Measurements from ENCODE around the gene MAPK11.

The MAPK11 gene

DNA sequence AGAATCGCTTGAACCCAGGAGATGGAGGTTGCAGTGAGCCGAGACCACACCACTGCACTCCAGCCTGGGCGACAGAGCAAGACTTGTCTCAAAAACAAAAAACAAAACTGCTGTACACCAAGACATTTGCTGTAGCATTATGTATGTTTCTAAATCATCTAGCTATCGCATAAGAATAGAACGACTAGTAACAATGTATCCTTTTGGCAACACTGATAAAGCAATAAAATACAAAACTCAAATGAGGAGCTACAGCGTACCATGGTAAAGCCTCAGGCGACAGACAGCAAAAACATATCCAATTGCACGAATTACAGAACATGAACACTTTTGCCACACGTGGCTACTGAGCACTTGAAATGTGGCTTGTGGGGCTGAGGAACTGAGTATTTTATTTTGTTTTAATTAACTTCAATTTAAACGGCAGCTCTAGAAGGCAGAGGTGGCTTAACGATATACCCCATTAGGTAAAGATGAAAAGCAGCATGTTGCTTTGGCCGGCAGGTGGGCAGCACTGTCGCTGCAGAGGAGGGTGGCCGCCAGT is 27.7 kb downstream of the MAPK11 start:
- H3K4me3 ChIP-seq = peak overlapping the region; percentile 54 to 92 (median 69)
- H3K27ac ChIP-seq = peak overlapping the region in 5 of 21 experiments; percentile 16 to 96 (median 58)

DNA sequence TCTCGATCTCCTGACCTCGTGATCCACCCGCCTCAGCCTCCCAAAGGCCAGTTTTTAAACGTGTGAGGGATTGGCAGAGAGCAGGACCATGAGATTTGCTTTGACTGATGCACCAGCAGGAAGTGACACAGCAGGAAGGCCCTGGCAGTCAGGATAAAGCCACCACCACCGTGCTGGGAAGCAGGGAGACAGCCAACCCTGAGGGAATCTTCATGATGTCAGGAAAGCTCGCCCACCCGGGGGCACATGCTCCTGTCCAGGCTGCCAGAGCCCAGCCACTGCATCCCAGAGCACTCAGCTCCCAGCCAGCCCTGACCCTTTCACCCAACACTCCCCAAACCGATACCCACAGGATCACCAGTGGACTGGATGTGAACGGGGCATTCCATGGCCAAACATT is 31.4 kb downstream of the MAPK11 start:
- no peak overlapping the region for H3K27ac ChIP-seq
- no peak overlapping the region for H3K4me3 ChIP-seq

DNA sequence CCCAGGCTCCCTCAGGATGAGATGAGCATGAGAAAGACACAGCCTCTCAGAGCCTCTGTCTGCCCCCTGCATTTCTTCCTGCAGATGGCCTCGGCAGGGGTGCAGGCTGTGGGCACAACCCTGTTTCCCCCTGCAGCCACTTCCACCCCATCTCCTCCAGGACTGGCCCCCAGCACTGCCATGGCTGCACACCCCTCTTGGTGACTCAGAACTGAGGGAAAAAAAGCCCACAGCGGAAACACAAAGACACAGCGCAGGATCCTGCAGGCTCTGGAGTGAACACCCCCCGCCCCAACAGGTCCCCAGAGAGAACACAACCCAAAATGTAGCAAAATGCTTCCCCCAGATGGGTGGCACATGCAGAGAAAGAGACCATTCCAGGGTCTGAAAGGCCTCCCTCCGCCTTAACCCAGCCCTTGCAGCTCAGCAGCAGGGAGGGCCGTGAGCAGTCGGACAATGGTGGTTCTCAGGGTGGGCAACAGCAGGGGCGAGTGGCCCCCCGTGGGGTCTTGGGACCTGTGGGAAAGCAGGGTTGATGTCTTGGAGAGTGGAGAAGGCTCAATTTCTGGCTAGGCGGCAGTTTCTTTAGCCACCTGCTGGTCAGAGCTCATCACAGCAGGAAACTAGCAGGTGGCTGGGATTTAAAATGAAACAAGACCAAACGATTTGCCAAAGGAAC is 33.3 kb downstream of the MAPK11 start:
- Histone ChIP-seq H3K4me3 (no peak overlapping the region), H3K27ac (no peak overlapping the region)

DNA sequence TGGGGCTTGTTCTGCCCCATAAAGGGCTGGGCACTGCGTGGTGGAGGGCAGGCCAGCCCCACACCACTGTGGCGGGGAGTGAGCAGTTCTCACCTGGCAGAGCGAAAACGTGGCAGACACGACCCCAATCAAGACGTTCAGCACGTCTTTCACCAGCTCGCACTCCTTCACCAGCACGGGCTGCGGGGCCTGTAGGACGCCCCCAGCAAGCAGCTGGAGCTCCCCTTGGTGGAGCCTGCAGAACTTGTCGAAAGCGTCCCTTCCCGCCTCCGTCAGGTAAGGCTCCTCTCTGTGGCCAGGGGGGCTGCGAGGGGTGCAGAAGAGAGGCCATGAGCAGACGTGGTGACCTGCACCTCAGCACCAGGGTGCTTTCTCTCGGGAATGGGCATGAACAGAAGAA is 37.0 kb downstream of the MAPK11 start:
- Histone ChIP-seq H3K27ac (no peak overlapping the region), H3K4me3 (no peak overlapping the region)

DNA sequence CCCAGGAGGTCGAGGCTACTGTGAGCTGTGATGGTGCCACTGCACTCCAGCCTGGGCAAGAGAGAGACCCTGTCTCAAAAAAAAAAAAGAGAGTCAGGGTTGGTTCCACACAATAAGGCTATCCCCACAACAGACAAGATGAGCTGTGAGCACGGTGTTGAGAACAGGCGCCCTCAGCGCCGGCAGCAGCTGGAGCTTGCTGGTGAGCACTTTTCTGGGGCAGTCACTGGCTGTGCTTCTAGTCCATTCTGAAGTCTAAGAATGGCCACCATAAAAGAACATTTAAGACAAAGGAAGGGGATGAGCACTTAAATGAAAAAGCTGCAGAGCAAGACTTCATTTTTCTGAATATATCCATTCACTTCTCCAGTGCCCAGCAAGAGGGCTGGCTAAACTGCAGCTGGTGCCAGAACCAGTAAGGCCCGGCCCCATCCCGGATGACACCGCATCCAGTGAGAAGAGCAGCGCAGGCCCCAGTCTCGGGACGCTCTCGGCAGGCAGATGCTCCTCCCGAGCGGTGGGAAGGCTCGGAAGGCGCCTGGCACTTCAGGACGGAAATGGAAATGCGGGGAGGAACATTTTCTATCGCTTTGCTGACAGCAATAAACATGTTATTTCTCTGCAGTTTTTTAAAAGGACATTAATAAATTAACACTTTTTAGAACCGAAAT is 37.6 kb downstream of the MAPK11 start:
- H3K4me3 ChIP-seq = no peak overlapping the region
- no peak overlapping the region for H3K27ac ChIP-seq

DNA sequence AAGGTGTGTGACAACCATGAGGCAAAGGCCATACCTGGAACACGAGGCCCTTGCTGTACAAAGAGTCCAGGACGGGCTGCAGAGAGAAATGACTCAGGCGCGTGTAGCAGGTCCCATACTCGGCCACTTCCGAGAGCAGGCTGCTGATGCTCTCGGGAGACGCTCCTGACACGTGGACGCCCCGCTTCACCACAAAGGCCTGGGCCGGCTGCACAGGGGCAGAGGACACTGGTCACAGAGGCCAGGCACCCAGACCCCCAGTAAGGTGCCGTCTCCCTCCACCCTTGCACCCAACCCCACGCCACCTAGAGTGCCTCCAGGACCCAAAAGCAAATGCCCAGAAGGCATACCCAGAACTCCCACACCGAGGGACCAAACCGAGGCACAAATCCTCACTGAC is 40.8 kb downstream of the MAPK11 start:
- Histone ChIP-seq H3K4me3 (no peak overlapping the region), H3K27ac (no peak overlapping the region)

DNA sequence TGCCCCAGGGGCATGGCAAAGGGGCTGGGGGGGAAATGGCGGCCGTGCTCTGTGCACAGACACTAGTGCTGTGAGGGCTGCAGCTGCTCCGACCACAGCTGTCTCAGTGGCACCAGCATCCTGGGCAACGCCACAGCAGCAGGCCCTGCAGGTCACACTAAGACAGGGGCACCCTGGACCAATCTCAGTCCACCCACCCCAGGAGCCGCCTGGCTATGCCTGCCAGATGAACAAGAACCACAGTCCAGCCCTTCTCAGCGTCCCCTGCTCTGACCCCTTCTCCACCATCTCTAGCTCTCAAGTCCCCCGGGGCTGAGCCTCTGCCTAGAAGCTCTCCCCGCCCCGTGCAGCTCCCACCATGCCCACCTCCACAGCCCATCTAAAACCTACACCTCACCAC is 41.8 kb downstream of the MAPK11 start:
- H3K27ac ChIP-seq = no peak overlapping the region
- H3K4me3 ChIP-seq = no peak overlapping the region

DNA sequence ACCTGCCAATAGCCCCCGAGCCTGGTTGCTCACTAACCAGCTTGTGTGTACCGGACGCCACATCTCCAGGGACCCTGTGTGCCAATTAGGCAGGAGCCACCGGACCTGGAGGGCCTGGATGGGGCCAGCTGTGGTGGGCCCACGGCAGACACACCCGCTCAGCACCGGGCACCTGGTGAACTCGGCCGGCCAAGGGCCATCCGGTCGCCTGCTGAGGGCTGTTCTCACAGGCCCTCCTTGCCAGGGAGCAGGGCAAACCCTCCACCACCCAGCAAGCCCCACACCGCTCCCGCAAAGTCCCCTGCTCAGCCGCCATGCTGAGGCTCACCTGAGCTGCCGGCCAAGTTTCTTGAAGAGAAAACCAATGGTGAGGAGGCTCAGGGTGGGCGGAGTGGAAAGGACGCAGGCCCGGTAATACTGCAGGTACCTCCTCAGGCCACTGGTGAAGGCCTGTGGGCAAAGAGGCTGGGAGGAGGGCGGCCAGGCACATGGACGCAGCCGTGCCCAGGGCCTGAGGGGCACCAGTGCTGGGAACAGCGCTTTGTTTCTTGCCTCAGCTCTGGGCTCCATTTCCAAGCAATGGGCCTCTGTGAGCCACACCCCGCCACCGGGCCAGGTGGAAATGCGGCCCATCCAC is 42.5 kb downstream of the MAPK11 start:
- no peak overlapping the region for H3K27ac ChIP-seq
- no peak overlapping the region for H3K4me3 ChIP-seq

DNA sequence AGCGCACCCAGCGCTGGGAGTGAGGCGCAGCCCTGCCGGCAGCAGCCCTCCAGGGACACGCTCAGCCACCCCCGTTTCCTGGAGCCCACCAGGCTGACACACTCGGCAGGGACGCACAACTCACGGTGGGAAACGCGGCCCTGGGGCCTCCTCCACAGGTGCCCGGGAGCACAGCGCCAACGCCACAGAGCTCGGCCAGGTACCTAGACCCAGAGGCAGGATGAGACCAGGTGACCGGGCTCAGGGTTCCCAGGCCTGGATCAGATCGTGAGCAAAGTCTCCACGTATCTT is 43.4 kb downstream of the MAPK11 start:
- no peak overlapping the region for H3K27ac ChIP-seq
- no peak overlapping the region for H3K4me3 ChIP-seq

DNA sequence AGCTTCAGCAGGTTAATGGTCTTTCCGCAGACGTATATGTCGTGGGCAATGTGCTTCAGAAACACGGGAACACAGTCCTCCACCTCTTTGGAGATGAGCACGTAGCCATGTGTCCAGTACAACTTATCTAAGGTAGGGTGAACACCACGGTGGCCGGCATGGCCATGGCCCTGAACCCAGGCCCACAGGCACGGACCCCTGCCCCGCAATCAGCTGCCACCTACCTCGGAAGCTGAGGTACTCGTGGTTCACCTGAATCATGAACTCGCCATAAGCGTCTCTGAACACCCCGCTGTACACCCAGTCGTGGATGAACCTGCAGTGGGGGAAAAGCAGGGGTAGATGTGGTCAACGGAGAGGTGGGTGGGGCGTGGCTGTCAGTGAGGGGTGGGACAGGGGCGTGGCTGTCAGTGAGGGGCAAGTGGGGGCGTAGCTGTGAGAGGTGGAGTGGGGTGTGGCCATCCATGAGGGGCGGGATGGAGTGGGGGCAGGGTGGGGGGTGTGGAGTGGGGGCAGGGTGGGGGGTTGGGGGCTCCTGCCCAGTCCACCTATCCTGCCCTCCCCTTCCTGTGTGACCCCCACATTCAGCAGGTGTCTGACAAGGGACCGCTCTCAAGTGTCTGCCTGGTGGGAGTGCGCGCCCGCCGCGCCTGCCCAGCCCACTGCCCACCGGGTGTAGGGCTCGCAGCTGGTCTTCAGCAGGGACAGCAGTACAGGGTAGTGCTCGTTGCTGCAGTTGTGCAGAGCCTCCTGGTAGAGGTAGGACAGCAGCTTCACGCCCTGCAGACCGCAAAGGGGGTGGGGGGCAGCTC is 43.9 kb downstream of the MAPK11 start:
- H3K4me3 ChIP-seq = no peak overlapping the region
- H3K27ac ChIP-seq = no peak overlapping the region

DNA sequence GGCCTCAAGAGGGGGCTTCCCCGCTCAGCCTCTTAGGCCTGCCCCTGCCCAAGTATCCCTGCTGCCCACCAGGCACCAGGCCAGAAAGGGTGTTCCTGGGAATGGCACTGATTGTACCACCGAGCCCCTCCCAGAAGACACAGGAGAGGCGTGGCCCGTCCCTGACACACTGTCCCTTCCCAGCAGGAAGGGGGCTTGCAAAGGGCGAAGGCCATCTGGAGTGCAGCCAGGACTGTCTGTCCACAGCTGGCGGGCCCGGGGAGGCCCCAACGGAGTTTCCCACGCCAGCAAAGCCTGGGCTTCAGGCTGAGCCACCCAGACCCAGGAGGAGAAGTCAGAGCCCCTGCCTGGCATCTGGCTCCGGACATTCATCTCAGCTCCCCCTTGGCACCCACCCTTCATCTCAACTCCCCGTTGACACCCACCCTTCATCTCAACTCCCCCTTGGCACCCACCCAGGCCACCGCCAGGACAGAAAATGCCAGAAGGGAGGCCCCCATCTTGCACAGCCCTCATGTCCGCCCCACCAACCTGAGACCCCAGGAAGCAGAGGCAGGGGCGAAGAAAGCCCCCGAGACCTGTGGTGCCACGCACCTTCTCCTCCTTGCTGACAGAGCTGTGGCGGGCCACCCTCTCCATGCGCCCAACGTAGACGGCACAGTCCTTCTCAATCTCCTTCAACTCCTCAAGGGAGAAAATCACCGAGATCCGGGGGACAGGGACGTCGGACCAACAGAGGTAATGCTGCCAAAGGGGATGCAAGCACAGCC is 44.8 kb downstream of the MAPK11 start:
- H3K4me3 ChIP-seq = no peak overlapping the region
- no peak overlapping the region for H3K27ac ChIP-seq

DNA sequence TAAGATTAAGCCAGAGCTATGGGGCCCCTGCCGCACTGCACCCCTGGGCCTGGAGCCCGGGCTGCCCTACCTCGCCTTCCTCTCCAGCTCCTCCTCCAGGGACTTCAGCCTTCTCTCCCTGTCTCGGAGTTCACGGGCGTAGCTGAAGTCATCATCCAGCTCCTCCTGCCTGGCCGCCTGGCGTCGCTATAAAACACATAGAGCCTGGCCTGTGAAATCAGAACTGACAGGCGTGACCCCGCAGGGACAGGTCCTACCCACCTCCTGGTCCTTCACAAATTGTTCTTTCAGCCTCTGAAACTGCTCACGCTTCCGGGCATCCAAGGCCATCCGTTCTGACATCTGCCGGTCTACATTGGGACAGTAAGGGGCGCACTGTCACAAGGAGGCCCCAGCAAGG is 46.1 kb downstream of the MAPK11 start:
- no peak overlapping the region for H3K27ac ChIP-seq
- H3K4me3 ChIP-seq = no peak overlapping the region

DNA sequence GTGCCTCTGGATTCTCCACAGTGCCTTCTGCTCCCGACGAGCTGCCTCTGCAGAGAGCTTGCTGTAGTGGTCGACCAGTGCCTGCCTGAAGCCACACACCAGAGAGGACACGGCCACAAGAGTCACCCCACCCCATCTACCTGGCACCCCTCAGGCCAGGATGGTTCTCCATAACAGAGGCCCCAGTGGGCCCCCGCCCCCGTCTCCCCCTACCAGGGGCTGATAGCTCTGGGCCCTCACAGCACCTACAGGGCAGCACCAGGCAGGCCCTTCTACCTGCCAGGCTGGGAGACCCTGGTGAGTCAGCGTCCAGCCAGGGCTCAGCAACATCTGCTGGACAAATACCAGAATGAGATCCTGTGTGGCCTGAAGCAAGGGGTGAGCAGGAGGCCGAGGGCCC is 47.7 kb downstream of the MAPK11 start:
- H3K27ac ChIP-seq = no peak overlapping the region
- no peak overlapping the region for H3K4me3 ChIP-seq

DNA sequence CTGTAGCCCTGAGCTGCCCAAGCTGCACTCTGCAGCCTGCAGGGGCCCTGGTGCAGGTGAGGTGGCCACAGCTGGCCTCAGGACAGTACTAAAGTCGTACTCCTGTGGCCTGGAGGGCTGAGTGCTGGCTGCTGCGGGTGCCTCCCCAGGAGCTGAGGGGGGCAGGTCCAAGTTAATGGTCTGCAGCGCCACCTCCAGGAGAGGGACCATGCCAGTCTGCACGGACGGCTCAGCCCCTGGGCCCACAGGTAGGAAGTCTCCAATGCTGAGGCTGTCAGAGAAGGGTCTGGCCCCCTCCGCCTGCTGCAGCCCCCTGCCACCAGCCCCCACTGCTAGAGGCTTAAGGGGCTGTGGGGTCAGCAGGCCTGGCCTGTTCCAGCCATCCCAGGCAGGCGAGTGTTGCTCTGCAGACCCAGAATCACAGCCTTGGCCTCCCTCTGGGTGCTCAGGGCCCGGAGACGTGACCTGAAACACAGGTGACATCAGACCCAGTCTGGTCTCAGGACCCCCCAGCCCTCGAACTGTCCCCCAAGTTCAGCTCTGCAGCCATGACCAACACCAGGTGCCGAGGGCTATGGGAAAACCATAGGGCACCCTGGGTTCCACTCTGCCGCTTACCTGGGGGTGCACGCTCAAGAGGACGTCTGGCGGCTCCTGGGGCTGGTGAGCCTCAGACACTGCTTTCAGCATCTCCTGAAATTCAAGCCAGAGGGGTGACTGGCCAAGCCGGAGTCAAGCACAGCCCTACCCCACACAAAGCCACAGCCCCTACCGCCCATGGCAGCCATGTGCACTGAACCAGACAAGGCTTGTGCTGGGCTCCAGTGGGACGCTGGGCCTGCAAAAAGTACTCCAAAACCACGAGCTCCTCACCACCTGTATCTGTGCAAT is 48.5 kb downstream of the MAPK11 start:
- Histone ChIP-seq H3K4me3 (no peak overlapping the region), H3K27ac (no peak overlapping the region)

DNA sequence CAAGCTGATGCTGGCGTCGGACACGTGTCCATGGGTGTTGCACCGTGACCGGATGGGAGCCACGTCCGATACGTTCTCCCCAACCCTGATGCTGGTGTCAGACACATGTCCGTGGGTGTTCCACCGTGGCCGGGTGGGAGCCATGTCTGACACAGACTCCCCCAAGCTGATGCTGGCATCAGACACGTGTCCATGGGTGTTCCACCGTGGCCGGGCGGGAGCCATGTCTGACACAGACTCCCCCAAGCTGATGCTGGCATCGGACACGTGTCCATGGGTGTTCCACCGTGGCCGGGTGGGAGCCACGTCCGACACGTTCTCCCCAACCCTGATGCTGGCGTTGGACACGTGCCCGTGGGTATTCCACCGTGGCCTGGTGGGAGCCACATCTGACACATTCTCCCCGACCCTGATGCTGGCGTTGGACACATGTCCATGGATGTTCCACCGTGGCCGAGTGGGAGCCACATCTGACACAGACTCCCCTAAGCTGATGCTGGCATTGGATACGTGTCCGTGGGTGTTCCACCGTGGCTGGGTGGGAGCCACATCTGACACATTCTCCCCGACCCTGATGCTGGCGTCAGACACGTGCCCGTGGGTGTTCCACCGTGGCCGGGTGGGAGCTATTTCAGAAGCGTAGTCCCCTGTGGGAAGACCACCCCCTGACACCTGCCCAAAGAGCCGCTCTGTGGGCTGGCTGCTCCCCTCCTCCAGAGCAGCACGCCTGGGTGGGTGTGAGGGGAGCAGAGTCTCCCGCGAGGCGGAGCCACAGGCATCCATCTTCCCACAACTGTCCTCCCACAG is 49.4 kb downstream of the MAPK11 start:
- no peak overlapping the region for H3K4me3 ChIP-seq
- H3K27ac ChIP-seq = no peak overlapping the region

DNA sequence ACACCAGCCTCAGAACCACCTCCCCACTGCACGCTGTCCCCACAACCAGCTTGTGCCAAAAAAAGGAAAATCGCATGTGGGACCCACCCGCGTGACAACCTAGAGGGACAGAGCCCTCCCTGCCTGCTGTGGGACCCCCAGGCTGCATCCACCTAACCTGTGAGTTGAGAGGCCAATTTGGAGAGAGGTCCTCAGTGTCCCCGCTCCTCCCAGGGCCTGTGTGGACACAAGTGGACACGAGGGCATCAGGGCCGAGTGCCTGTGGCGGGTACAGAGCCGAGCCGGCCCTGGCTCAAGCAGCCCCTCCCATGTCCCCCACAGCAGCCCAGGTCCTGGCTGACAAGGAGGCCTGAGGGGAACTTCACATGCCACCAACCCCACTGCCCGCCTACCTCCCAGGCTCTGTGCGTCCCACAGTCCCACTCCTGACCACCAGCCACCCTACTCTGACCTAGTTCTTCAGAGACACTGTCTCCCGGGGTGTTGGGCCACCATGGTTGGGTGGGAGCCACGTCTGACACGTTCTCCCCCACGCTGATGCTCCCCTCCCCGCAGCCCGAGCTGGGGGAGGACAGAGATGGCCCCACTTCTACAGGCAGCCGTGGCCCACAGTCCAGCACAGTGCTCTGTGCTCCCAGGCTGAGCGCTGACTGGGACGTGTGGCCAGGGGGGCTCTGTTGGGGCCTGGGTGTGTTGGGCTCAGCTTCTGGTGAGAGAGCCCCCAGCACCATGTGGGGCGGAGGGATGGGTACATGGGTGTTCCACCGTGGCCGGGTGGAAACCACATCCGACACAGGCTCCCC is 50.2 kb downstream of the MAPK11 start:
- H3K27ac ChIP-seq = no peak overlapping the region
- H3K4me3 ChIP-seq = no peak overlapping the region

All from skin epidermis (tissue), 12 donors.